Activated CD4-positive, alpha-beta T cell treated with anti-CD3 and anti-CD28 coated beads for 24 hours (primary cell): ENCODE results near the gene RNF144B.
A peak's percentile ranks its signal among the peaks of the same experiment; 100 is the strongest.
"Not testable (repeated sequence)": the region's sequence is repeated elsewhere in the genome, so short reads cannot be mapped to it uniquely, and the experiment has no call there.

Source experiments
- DNase-seq, 2 donors: peaks; one replicate each; pipeline ENCODE4 v3.0.0-alpha.2; 2020; ENCODE audit warnings: low read depth in 2 of 2

The RNF144B gene

DNA sequence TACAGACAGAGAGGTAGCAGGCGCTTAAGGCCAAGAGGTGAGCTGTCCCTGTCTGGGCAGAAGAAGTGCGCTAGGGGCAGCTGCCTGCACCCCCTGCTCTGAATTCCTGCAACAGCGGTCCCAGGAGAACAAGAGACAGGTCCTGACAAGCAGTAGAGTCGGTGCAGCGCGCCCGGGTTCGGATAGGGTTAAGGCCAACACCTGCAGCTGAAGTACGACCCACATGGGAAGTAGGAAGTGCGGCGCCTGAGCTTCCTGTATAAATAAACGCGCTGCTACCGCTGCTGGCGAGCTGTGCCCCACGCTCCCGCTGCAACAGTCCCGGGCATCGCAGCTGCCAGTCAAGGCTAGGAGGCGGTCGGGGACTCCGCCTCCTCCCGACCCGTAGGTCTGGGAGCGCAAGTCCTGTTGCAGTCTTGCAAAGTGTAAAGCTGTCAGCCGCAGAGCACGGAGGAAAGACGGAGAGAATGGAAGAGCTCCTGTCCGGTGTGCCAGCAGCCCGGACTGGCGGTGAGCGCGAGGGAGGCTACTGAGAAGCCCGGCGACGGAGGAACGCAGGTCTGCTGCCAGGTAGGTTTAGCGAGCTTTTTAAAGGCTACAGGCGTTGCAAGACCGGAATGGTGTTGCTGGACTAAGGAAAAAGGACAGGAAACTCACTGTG is at the start of gene RNF144B:
TSS of gene RNF144B (plus strand) at position 290 of the 661 bp plus-strand sequence. CDS start 12,185 bp downstream, outside the sequence.
- peak; percentile 35 to 56 for DNase-seq

DNA sequence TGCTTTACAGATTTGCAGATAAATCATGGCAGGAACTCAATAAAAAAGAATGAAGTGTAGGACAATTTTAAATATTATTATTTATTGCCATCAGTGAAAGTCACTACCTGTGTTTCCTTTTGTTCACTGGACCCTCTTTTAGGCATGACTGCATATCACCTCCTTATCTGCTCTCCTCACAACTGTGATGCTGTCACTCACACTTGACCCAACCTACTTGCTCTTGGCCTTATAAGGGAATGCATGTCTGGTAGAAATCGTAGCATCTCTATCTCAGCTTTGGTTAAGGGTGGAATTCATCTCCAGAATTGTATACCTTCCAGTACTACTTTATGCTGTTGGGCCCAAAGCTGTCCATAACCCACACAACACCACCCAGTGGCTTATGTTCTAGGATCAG is 47.6 kb upstream of the RNF144B start:
- no peak for DNase-seq

DNA sequence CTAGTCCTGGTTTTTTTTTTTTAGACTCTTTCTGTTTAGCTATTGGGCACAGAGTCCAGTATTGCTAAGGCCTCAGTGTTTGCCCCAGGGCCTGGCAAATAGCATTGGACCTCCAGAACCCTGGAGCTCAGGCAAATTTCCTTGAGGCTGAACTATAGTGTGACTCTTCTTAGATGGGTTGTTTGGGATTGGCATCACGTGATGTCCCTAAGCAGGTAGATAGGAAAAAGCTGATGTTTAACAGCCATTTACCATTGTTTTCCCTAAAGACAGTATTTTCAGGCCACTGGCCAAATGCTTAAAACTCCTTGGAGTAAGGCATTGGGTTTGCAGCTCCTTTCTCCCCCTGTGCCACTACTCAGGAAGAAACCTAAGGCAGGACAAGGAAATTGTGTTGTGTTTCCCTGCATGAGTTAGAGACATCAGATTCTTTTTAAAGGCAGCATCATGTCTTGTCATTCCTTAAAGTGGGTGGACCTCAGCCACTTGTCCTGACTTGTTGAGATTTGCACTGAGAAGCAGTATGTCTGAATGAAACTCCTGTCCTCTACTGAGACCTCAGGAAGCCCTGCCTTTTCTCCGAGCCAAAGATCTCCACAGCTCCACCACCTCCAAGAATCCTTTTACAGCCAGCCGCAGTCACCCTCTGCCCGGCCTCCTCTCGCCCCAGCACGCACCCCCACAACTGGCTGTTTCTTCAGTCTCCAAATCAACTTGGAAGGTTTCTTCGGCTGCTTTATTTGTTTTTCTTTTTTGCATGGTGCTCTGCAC is 46.2 kb upstream of the RNF144B start:
- DNase-seq = no peak

DNA sequence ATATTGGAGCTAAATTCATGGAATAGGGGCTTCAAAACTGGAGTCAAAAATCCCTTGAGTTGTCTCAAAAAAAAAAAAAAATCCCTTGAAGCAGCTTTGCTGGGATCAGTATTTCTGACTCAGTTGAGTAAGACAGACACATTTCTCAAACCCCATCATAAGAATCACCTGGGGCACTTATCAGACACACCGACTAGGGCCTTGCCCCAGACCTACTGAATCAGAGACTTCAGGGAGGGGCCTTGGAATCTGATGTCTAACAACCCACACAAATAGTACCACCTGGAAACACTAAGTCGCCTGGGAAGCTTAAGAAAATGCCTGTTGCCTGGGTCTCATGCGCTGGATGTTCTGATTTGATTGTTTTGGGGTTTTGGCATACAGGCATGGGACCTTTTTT is 44.9 kb upstream of the RNF144B start:
- DNase-seq = no peak

DNA sequence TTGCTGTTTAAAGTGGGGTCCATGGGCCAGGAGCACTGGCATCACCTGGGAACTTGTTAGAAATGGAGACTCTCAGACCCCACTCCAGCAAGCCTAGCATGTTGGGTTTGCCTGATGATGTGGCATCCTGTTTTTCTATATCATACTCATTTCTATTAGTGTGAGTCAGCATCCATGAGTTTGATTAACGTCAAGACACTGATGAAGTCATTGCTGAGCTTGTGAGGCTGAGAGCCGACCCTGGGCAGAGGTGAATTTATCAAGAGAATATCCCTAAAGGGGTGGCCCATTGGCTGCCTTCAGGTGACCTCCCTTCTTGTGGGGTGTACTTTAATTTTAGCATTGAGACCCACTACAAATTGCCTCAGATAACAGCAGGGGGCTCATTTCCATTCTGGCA is 43.4 kb upstream of the RNF144B start:
- no peak for DNase-seq

DNA sequence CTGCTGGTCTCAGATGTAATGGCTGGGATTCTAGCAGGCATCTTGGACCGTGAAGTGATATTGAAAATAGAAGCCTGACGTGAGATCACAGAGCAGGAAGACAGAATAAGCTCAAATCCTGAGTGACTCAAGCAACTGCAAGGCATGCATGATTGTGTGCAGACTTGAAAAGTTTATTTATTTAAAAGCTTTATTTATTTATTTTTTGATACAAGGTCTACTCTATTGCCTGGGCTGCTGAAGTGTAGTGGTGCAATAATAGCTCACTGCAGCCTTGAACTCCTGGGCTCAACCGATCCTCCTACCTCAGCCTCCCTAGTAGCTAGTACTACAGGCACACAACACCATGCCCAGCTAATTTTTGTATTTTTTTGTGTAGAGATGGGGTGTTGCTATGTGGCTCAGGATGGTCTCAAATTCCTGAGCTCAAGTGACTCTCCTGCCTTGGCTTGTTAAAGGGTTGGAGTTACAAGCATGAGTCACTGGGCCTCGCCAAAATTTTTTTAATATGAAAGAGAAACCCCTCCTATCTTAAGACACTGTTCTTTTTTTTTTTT is 40.1 kb upstream of the RNF144B start:
- no peak for DNase-seq

DNA sequence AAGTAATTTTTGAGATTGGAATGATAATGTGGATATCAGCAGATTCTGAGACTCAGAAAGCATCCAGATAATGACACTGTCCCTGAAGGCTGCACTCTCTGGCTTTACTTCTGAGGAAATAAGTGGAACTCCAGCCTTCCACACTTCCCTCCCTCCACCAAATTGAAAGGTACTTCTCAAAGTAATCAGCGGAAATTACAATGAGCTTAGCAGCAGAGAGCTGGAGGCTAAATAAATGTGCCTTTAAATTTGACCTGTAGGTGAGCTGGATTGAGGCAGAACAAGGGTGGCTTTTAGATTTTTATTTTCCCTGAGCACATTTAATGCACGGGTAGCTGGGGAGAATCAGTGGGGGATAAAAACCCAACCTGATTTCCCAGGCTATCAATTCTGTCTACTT is 39.3 kb upstream of the RNF144B start:
- DNase-seq = no peak

DNA sequence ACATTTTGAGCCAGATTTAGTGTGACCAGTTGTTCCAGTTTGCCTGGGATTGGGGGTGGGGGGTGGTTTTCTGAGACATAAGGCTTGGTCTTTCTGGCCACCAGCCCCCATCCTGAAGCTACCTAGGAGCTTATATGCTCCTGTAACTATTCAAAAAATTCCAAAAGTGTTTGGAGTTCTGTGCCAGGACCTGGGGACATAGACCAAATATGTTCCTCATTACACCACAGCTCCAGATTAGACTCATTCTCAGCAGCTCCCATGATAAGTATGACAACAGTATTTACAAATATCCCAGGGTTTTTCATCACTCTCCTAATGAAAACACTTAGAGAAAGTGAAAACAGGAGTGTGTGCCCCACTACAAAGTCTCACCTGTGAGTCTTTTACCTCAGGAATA is 37.8 kb upstream of the RNF144B start:
- no peak for DNase-seq

DNA sequence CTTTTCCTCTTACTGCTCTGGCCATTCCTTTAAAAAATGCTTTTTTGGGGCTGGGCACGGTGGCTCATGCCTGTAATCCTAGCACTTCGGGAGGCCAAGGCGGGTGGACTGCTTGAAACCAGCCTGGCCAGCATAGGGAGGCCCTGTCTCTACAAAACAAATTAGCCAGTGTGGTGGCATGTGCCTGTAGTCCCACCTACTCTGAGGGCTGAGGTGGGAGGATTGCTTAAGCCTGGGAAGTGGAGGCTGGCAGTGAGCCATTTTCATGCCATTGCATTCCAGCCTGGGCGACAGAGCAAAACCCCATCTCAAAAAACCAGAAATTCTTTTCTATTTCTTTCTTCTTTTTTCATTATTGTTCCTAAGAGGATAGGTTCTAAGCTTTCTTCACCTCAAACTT is 36.9 kb upstream of the RNF144B start:
- no peak for DNase-seq

DNA sequence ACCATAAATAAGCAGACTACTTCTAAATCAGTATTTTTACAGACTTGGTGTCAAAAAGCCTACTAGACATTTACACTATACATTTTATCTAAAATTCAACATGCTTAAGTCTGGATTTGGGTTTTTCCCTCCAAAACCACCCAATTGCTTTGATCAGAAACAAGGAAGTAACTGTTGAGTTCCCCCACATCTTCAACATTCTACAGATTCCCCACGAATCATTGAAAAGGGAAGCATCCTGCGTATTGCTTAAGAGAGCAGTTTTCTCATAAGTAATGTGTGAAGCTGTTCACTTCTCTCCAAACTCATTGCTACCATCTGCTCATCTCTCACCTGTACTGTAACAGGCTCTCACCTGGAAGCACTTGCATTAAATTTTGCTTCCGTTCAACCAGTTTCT is 36.4 kb upstream of the RNF144B start:
- DNase-seq = no peak

DNA sequence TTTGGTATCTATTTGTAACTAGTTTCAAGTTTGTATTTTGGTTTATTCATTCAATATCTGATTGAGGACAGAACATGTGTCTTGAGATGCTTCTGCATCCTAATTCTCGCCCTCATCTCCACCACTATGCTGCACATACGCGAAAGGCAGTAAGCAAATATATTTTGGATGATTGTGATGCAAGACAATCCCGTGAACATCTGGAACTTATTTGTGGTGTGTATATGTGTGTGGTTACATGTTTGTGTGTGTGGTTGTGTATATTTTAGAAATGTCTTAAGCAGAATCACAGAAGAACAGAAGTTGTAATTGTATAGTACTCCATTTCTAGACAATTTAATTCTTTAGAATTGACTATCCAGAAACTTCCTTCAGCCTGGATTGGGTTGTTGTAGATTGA is 35.1 kb upstream of the RNF144B start:
- DNase-seq = no peak

DNA sequence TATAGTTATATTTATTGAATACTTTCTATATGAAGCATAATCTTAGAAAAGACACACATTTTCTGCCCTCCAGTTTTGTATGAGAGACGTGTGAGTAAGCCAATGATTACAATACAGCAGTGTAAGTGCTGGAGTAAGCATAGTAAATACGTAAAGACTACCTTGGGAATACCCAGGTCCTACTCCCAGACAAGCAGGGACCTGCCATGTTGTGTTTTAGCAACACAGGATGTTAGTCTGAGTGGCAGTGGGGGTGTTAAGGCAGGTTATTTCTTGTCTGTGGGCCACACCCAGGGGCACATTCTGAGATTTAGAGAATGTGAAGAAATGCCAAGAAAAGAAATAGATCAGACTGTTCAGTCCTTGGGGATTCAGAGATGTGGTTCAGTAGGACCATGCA is 34.3 kb upstream of the RNF144B start:
- DNase-seq = no peak

DNA sequence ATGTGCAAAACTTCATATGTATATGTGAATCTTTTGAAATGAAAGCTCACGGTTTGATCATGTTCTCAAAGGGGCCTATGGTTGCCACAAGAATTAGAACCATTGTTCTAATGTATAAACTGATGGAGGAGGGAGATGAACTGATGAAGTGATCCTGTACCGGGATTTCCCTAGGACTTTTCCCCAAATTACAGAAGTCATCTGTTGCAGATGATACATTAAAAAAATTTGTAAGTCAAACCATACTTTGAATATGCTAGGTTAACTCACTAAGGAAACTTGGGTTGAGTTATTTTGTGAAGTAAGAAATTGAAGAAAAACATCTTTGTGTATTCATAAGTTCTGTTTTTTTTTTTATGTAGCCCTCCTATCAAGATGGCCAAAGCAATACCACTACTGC is 33.9 kb upstream of the RNF144B start:
- DNase-seq = no peak

DNA sequence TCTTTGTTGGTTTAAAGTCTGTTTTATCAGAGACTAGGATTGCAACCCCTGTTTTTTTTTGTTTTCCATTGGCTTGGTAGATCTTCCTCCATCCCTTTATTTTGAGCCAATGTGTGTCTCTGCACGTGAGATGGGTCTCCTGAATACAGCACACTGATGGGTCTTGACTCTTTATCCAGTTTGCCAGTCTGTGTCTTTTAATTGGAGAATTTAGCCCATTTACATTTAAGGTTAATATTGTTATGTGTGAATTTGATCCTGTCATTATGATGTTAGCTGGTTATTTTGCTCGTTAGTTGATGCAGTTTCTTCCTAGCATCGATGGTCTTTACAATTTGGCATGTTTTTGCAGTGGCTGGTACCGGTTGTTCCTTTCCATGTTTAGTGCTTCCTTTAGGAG is 29.6 kb upstream of the RNF144B start:
- DNase-seq = not testable (repeated sequence)

DNA sequence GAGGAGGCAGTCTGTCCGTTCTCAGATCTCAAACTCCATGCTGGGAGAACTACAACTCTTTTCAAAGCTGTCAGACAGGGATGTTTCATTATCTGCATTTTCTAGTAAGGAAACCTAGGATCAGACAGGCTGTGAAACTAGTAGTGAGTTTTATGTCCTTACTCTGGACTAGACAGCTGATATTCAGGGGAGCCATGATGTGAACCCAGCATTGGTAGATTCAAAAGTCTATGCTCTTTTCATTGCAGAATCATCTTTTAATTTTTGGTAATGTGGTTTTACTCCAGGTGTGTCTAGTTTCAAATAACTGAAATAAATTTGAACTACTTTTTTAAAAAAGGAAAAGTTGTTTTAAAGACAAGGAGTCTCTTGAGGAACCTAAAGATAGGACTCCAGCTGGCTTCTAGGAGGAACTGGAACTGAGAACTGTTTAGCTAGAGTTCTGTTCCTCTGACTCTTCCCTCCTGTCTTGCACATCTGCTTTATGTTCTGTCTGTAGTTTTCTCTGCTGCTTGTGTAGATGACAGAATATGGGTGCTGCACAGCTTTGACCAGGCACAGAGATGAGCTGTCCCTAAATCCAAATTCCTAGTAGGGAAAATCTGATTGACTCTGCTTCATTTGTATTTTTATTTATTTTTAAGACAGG is 27.8 kb upstream of the RNF144B start:
- DNase-seq = no peak

DNA sequence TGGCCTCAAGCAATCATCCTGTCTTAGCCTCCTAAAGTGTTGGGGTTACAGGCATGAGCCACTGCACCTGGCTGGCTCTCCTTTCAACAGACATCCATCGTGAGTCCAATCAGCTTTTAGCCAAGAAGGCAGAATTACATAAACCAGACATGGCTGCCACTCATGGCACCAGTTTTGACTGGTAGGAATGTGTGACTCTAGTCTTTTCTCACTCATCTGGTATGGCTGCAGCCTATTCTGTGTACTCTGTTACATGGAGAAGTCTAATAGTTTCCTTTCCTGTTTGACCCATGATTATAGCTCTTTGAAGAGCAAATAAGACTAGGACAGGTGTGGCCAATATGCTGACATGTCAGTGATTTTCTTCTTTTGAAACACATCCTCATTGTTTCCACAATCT is 27.0 kb upstream of the RNF144B start:
- no peak for DNase-seq

DNA sequence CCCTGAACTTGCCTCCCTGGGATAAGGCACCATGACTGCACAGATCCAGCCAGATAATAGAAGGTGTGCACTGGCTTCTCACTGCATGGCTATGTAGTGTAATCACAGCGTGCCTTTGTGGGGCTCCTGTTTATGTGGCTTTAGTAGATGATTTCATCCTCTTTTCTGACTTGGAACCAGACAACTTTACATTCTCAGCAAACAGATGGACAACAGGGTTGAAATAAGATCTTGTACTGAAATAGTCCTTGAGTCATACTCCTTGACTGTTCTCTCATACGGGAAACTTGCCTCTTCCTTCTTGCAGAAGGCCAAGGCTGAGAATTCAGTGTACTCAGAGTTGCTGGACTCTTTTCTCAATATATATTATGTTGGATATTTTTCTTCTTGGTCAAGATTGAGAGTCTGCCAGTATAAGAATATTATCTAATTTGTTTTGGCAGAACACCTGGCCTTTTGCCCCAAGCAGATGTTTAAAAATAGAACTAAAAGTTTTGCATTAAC is 25.0 kb upstream of the RNF144B start:
- DNase-seq = no peak

DNA sequence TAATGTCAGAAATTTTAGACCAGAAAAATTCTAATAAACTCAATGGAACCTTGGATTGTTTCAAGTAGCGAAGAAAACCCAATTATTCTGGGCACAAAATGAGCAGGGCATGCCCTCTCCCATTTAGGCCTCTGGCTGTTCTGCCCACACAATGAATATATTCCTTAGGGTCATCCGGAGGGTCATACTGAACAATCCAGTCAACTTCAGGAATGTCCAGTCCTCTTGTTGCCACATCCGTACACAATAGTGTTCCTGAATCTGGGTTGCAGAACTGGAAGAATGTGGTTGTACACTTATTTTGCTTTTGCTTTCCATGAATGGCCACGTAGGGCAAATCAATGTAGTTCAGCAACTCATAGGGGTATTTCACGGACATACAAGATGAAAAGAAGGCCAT is 23.4 kb upstream of the RNF144B start:
- no peak for DNase-seq

DNA sequence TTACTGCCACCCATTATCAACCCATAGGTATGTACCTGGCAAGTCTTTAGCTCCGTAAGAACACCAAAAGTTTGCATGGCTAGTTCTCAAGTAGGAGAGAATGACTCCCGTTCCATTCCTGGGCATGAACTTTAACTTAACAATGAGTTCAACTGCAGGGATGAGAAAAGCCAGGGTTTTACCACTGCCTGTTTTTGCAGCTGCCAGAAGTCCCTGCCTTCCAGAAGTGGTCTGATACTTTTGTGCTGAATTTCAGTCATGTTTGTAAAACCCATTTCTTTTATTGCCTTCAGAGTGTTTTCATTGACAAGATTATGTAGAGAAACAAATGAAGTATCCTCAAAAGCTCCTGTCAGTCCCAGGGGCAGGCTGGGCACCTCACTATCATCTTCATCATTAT is 22.6 kb upstream of the RNF144B start:
- not testable (repeated sequence) for DNase-seq

DNA sequence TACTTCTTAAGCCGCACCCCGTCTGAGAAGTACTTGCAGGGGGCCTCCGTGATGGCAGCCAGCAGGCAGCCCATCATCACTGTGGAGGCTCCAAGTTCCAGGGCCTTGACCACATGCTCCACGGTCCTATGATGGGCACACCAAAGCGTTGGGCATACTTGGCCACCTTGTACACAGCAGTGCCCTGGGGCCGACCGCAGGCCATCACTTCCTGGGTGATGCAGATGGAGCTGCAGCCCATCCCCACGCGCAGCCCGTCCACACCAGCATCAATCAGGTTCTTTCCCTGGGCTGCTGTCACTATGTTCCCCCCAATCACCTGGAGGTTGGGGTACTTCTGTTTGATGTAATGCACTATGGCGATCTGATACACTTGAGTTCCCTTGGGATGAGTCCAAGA is 19.8 kb upstream of the RNF144B start:
- DNase-seq = no peak

DNA sequence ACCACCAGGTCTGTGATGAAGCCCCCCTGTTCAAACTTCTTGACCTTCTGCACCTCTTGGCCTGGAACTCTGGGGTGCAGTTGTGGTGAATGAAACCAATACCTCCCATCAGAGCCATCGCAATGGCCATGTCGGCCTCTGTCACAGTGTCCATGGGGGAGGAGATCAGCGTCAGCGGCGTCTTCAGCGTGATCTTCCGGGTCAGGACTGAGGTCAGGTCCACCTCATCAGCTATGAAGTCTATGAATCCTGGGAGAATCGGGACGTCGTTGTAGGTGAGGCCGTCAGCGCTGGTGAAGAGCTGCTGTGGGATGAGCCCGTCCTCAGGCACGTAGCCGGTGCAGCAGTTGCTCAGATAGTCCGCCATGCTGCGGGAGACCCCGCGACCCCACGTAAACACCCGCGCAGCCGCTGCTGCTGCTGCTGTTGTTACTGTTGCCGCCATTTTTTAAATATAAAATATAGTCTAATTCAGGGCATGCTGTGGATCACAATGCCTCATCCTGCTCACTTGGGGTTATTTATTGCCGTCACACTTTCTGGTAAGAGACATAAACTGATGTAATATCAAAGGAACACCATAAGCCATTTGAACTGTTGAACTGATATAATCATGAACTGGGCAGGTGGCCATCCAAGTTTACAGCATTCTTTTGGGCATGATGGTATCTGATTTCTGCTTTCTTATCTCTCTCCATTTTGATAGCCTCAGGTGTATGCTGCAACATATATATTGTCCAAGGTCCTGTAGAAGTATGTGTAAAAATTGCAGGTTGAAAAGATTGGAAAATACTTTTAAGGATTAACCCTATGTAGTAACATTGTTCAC is 18.7 kb upstream of the RNF144B start:
- DNase-seq = no peak

DNA sequence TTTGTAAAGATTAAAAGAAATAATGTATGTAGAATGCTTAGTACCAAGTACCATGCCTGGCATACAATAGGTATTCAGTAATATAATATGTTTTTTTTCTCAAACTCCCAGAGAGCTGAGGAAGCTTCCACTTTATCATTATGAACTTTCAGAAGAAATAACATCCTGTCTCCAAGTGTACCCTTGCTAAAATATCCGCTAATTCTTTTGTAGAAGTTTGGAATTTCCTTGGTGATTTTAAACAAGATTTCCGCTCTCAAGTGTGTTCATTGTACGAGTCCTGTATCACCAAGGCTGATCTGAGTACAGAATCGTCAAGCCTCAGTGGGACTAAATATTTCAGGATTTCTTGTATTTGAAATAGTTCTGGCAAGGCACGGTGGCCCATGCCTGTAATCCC is 16.1 kb upstream of the RNF144B start:
- DNase-seq = no peak
